ENCODE measurements around the gene NXN. TPM values are rescaled to one million over a fixed set of nuclear protein-coding genes. Genes with fewer than 3 reads are reported as not detected.
A peak's percentile ranks its signal among the peaks of the same experiment; 100 is the strongest.

Gene NXN
- polyA plus RNA-seq, 1 experiment = 88.8 TPM

DNA sequence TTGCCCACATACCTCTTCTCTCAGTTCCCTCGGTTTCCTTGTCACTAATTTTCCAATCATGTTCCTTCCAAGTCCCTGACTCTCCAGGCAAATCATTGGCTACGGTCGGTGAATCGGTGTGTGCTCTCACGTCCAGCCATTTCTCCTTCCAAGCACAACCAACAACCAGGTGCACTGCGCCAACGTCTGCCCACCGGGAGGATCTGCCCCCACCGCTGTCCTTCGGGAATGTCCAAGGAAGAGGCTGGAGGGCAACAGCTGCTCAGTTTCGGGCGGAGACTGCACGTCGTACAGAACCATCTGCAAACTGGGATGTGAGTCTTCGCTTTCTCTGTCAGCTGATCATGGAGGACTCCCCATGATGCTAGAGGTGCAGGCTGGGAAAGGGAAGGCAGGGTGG, 8.4 kb upstream of the NXN start:
- no peaks in the 10 kb centered on the region for H3K36me3 ChIP-seq (ENCODE audit: control insufficient read depth, insufficient read depth, low read length)
- no peaks in the 10 kb centered on the region for H3K27me3 ChIP-seq (ENCODE audit: control insufficient read depth, insufficient read depth, low read length)
- H3K4me3 ChIP-seq (ENCODE audit: low read depth, low read length) = no peak overlapping the region
- TF ChIP-seq, protein P1, sequence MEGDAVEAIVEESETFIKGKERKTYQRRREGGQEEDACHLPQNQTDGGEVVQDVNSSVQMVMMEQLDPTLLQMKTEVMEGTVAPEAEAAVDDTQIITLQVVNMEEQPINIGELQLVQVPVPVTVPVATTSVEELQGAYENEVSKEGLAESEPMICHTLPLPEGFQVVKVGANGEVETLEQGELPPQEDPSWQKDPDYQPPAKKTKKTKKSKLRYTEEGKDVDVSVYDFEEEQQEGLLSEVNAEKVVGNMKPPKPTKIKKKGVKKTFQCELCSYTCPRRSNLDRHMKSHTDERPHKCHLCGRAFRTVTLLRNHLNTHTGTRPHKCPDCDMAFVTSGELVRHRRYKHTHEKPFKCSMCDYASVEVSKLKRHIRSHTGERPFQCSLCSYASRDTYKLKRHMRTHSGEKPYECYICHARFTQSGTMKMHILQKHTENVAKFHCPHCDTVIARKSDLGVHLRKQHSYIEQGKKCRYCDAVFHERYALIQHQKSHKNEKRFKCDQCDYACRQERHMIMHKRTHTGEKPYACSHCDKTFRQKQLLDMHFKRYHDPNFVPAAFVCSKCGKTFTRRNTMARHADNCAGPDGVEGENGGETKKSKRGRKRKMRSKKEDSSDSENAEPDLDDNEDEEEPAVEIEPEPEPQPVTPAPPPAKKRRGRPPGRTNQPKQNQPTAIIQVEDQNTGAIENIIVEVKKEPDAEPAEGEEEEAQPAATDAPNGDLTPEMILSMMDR (IDR thresholded peaks at IDR 0.05; ENCODE audit: insufficient read depth, low read depth, low read length) = no peak
- ChIA-PET CTCF (interaction anchor here (0.8 to 2.6 kb wide), 4 partner anchors 8 to 138 kb away, joined by 3 to 14 read pairs (median 6); partner anchors contain the start of genes NXN and TIMM22), POLR2A (no interaction called here)
- DNase-seq (ENCODE audit: low read depth) = no peak

DNA sequence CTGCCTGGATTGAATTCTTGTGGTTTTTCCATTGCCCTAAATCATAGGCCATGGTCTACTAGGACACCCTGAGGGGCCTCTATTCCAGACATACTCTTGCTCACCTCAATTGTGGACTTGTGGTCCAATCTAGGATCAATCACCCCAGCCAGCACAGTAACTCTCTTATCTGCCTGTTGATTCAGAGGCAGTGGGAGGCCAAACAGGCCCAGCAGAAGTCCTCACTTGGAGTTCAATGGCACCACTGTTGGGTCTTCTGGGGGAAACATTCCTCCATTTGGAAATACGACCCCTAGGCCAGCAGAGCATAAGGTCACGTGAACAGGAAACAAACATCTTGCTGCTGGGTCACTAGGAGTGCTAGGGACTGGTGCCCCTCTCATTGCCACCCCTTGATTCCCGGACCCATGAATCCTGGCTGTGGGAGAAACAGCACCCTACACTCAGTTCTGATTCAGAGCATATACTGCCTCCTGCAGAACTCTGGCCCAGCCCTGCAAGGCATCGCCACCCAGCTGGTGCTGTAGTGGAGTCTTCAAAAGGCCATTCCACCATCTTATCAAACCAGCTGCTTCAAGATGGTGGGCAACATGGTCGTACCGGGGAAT, 6.8 kb upstream of the NXN start:
- ChIA-PET CTCF (interaction anchor here (1.0 to 1.7 kb wide), 2 partner anchors 10 to 574 kb away, joined by 3 to 7 read pairs; partner anchors contain the start of gene TIMM22), POLR2A (no interaction called here)
- H3K27me3 ChIP-seq (ENCODE audit: control insufficient read depth, insufficient read depth, low read length) = no peaks in the 10 kb centered on the region
- H3K4me3 ChIP-seq (ENCODE audit: low read depth, low read length) = no peak overlapping the region
- no peak for DNase-seq (ENCODE audit: low read depth)
- TF ChIP-seq, protein P1 (IDR thresholded peaks at IDR 0.05; ENCODE audit: insufficient read depth, low read depth, low read length) = no peak
- no peaks in the 10 kb centered on the region for H3K36me3 ChIP-seq (ENCODE audit: control insufficient read depth, insufficient read depth, low read length)

GRCh38 chr17:983921-984320, 4.3 kb upstream of the NXN start:
- Histone ChIP-seq H3K27me3 (ENCODE audit: control insufficient read depth, insufficient read depth, low read length) (no peaks in the 10 kb centered on the region), H3K36me3 (ENCODE audit: control insufficient read depth, insufficient read depth, low read length) (no peaks in the 10 kb centered on the region), H3K4me3 (ENCODE audit: low read depth, low read length) (no peak overlapping the region)
- TF ChIP-seq, protein P1 (IDR thresholded peaks at IDR 0.05; ENCODE audit: insufficient read depth, low read depth, low read length) = no peak
- ChIA-PET POLR2A (no interaction called here), CTCF (interaction anchor here (5.4 kb wide), 2 partner anchors 13 to 189 kb away, joined by 47 to 66 read pairs; partner anchors contain the start of gene TIMM22)
- no peak for DNase-seq (ENCODE audit: low read depth)

DNA sequence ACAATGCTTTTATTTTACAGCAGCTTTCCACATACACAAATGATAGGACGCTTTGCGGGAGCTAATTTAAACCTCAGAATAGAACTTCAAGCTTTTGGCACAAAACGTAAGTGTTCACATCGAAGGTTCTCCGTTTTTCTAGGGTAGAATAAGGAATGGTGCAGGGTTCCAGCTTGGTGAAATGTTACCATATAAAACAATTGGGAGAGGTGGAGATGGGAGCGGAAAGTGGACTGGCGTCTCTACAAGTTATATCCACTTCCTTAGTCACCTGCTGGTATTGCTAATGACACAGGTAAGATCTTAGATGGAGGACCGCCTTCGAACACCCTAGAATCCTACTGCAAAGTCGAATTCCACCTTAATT, 1.7 kb upstream of the NXN start:
- POLR2A ChIA-PET = interaction anchor here (0.6 to 0.7 kb wide), 2 partner anchors 146 to 227 kb away, joined by 3 to 9 read pairs; no protein-coding TSS in a partner anchor
- CTCF ChIA-PET = interaction anchor here (0.7 to 5.4 kb wide), 42 partner anchors 8 to 602 kb away, joined by 3 to 66 read pairs (median 6); partner anchors contain the start of genes GEMIN4, GLOD4, MRM3 and TIMM22
- H3K27me3 ChIP-seq (ENCODE audit: control insufficient read depth, insufficient read depth, low read length) = no peaks in the 10 kb centered on the region
- no peak for DNase-seq (ENCODE audit: low read depth)
- TF ChIP-seq, protein P1 (IDR thresholded peaks at IDR 0.05; ENCODE audit: insufficient read depth, low read depth, low read length) = no peak
- no peaks in the 10 kb centered on the region for H3K36me3 ChIP-seq (ENCODE audit: control insufficient read depth, insufficient read depth, low read length)
- no peak overlapping the region for H3K4me3 ChIP-seq (ENCODE audit: low read depth, low read length)

DNA sequence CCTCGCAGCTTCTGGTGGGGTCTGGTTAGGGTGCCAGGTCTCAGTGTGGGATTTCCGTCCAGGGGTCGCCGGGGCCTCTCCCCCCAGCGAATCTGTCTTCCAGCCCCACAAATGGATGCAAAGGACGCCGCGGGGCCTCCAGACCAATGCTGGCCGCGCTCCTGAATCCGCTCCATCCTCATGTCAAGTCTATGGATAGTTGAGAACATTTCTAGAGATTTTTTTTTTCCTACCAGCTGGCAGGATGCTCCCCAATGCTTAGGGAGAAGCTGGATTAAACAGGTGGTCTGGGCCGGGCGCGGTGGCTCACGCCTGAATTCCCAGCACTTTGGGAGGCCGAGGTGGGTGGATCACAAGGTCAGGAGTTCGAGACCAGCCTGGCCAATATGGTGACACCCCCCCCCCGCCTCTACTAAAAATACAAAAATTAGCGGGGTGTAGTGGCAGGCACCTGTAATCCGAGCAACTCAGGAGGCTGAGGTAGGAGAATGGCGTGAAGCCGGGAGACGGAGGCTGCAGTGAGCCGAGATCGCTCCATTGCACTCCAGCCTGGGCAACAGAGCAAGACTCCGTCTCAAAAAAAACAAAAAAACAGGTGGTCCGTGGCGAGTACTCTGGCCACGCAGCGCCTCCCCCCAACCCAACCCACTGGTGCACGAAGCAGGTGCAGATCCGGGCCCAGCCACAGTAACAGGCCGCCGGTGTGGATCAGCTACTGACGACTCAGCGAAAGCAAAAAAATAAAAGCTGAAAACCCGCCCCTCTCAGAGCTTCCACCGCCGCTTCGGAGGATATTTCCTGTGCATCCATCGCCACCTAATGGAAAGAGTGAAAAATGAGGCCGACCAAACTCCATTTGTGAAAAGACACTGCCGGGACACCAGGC, 1.1 kb upstream of the NXN start:
- CTCF ChIA-PET = interaction anchor here (0.7 to 5.4 kb wide), 52 partner anchors 9 to 601 kb away, joined by 3 to 66 read pairs (median 5); partner anchors contain the start of genes GEMIN4, GLOD4, MRM3 and TIMM22
- Histone ChIP-seq H3K36me3 (ENCODE audit: control insufficient read depth, insufficient read depth, low read length) (no peaks in the 10 kb centered on the region), H3K27me3 (ENCODE audit: control insufficient read depth, insufficient read depth, low read length) (no peaks in the 10 kb centered on the region), H3K4me3 (ENCODE audit: low read depth, low read length) (peak overlapping the region; percentile 40; the same call in 1 of the 2 replicates)
- POLR2A ChIA-PET = interaction anchor here (0.6 to 0.7 kb wide), 2 partner anchors 145 to 227 kb away, joined by 3 to 9 read pairs; no protein-coding TSS in a partner anchor
- TF ChIP-seq, protein P1 (IDR thresholded peaks at IDR 0.05; ENCODE audit: insufficient read depth, low read depth, low read length) = peak; percentile 69
- DNase-seq (ENCODE audit: low read depth) = no peak
